Keratinocyte (primary cell): ENCODE data around the gene CELF5. TPM values are rescaled to one million over a fixed set of nuclear protein-coding genes. Genes with fewer than 3 reads are reported as not detected.

ENCODE experiments used
- DNase-seq: peaks from one replicate; pipeline ENCODE4 v3.0.0-alpha.2; 2011; ENCODE audit warnings: low read depth, missing footprints, low spot score
- FAIRE-seq: peaks from 2 replicates; lab custom pipeline; 2011; peaks lifted over from hg19 to GRCh38; lab: Jason Lieb, UNC
- H2AFZ ChIP-seq: 2 replicates; pipeline ENCODE4 v1.6.0; 2012; ENCODE audit warnings: low read length, control low read depth, inconsistent platforms; ENCODE audit not compliant: control insufficient read depth
- H3K27ac ChIP-seq: 2 replicates; pipeline ENCODE4 v1.5.1; 2011; ENCODE audit warnings: low read length; ENCODE audit not compliant: control insufficient read depth, insufficient read depth
- H3K27me3 ChIP-seq: 3 replicates; pipeline ENCODE4 v1.6.0; 2011; ENCODE audit warnings: low read length; ENCODE audit not compliant: control insufficient read depth, insufficient read depth; ENCODE audit errors: extremely low read depth
- H3K36me3 ChIP-seq, 2 experiments: 2 replicates in 1 of 2; 3 replicates in 1 of 2; pipeline ENCODE4 v1.5.1; 2011; ENCODE audit warnings: low read length in 2 of 2, mild to moderate bottlenecking in 1 of 2; ENCODE audit not compliant: control insufficient read depth in 2 of 2, insufficient read depth in 2 of 2; ENCODE audit errors: extremely low read depth in 1 of 2
- H3K4me1 ChIP-seq: 3 replicates; pipeline ENCODE4 v1.5.1; 2011; ENCODE audit warnings: low read length; ENCODE audit not compliant: control insufficient read depth, insufficient read depth; ENCODE audit errors: extremely low read depth
- H3K4me2 ChIP-seq: 3 replicates; pipeline ENCODE4 v1.6.0; 2011; ENCODE audit warnings: low read depth, low read length; ENCODE audit not compliant: control insufficient read depth, insufficient read depth; ENCODE audit errors: extremely low read depth
- H3K4me3 ChIP-seq, 3 experiments: fragments of 200-600 bp in 1 of 3; sonication (generic) in 1 of 3; 2 replicates in 2 of 3; 3 replicates in 1 of 3; pipeline ENCODE4 v1.5.1; 2011 to 2016; ENCODE audit warnings: low read length in 3 of 3, mild to moderate bottlenecking in 3 of 3, control low read depth in 2 of 3, inconsistent platforms in 1 of 3, low read depth in 1 of 3, mixed read lengths in 1 of 3, mixed run types in 1 of 3, moderate library complexity in 1 of 3; ENCODE audit not compliant: control insufficient read depth in 2 of 3, insufficient read depth in 2 of 3; ENCODE audit errors: extremely low read depth in 1 of 3
- H3K79me2 ChIP-seq: 2 replicates; pipeline ENCODE4 v1.6.0; 2012; ENCODE audit warnings: low read length; ENCODE audit not compliant: control insufficient read depth, insufficient read depth
- H3K9ac ChIP-seq: 3 replicates; pipeline ENCODE4 v1.6.0; 2011; ENCODE audit warnings: low read length; ENCODE audit not compliant: control insufficient read depth, insufficient read depth; ENCODE audit errors: extremely low read depth
- H3K9me1 ChIP-seq: 3 replicates; pipeline ENCODE4 v1.6.0; 2011; ENCODE audit warnings: low read length; ENCODE audit not compliant: control insufficient read depth, insufficient read depth; ENCODE audit errors: extremely low read depth
- H3K9me3 ChIP-seq: 2 replicates; pipeline ENCODE4 v1.5.1; 2012; ENCODE audit warnings: low read depth, low read length; ENCODE audit not compliant: control insufficient read depth
- H4K20me1 ChIP-seq: 3 replicates; pipeline ENCODE4 v1.6.0; 2011; ENCODE audit warnings: low read length; ENCODE audit not compliant: control insufficient read depth, insufficient read depth; ENCODE audit errors: extremely low read depth
- CTCF ChIP-seq, 3 experiments: IDR thresholded peaks in 1 of 3; conservative IDR thresholded peaks in 1 of 3; optimal IDR thresholded peaks in 1 of 3; 2 replicates in 2 of 3; 3 replicates in 1 of 3; pipeline versions ENCODE3 to v1.5.1; 2011; ENCODE audit warnings: low read length in 3 of 3, mild to moderate bottlenecking in 3 of 3, moderate library complexity in 2 of 3, control low read depth in 1 of 3, inconsistent platforms in 1 of 3; ENCODE audit not compliant: insufficient read depth in 2 of 3; ENCODE audit errors: extremely low read depth in 1 of 3
- EZH2 ChIP-seq: IDR thresholded peaks from one replicate; pipeline ENCODE4 v1.6.1; 2012; ENCODE audit warnings: inconsistent platforms, mild to moderate bottlenecking, low read length, moderate library complexity
- dilution Hi-C: fragments of 300-500 bp; cut with MboI; formaldehyde crosslinking; loops from one replicate; pipeline ENCODE4 v1.7.0; 2020; ENCODE audit warnings: low sequenced_read_pairs; ENCODE audit not compliant: extremely low pct_ligation_motif_present
- polyA plus RNA-seq, 5 experiments: library from polyadenylated mRNA; depleted of rRNA in 3 of 5; stranded (reverse) in 3 of 5; stranded (forward) in 1 of 5; unstranded in 1 of 5; fragments of >200 nt; gene quantifications; 1 replicate in 1 of 5; 2 replicates in 3 of 5; 3 replicates in 1 of 5; pipeline versions ENCODE4 v1.2.1 to v1.2.3, GENCODE V29; 2011 to 2012; ENCODE audit warnings: missing spikeins in 2 of 5, low read depth in 1 of 5, low replicate concordance in 1 of 5

CELF5 gene
- polyA plus RNA-seq, 1 donor (not counting 4 experiments of a cell fraction or from before 2014, with no cell fraction given): 0.04 TPM

DNA sequence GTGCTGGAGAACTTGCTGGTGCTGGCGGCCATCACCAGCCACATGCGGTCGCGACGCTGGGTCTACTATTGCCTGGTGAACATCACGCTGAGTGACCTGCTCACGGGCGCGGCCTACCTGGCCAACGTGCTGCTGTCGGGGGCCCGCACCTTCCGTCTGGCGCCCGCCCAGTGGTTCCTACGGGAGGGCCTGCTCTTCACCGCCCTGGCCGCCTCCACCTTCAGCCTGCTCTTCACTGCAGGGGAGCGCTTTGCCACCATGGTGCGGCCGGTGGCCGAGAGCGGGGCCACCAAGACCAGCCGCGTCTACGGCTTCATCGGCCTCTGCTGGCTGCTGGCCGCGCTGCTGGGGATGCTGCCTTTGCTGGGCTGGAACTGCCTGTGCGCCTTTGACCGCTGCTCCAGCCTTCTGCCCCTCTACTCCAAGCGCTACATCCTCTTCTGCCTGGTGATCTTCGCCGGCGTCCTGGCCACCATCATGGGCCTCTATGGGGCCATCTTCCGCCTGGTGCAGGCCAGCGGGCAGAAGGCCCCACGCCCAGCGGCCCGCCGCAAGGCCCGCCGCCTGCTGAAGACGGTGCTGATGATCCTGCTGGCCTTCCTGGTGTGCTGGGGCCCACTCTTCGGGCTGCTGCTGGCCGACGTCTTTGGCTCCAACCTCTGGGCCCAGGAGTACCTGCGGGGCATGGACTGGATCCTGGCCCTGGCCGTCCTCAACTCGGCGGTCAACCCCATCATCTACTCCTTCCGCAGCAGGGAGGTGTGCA, 45.3 kb upstream of the CELF5 start:
- dilution Hi-C loops: no loop called here
- Histone ChIP-seq H3K4me2 (no peak overlapping the region), H3K9me3 (no peaks in the 10 kb centered on the region), H3K79me2 (no peaks in the 10 kb centered on the region), H3K9me1 (no peaks in the 10 kb centered on the region), H3K9ac (no peak overlapping the region), H2AFZ (no peak overlapping the region), H3K36me3 (no peaks in the 10 kb centered on the region), H3K27me3 (no peaks in the 10 kb centered on the region), H4K20me1 (no peaks in the 10 kb centered on the region), H3K4me3 (no peak overlapping the region), H3K4me1 (peaks cover 25% of the 10 kb centered on the region), H3K27ac (no peak overlapping the region)
- FAIRE-seq (no peak), DNase-seq (no peak)
- TF ChIP-seq EZH2 (no peak), CTCF (optimal IDR thresholded peaks at IDR 0.05 in 1 of 3, IDR thresholded peaks at IDR 0.05 in 1 of 3, conservative IDR thresholded peaks at IDR 0.05 in 1 of 3; ENCODE audit: extremely low read depth in 1 of 3, insufficient read depth in 2 of 3, low read length in 3 of 3) (no peak)

DNA sequence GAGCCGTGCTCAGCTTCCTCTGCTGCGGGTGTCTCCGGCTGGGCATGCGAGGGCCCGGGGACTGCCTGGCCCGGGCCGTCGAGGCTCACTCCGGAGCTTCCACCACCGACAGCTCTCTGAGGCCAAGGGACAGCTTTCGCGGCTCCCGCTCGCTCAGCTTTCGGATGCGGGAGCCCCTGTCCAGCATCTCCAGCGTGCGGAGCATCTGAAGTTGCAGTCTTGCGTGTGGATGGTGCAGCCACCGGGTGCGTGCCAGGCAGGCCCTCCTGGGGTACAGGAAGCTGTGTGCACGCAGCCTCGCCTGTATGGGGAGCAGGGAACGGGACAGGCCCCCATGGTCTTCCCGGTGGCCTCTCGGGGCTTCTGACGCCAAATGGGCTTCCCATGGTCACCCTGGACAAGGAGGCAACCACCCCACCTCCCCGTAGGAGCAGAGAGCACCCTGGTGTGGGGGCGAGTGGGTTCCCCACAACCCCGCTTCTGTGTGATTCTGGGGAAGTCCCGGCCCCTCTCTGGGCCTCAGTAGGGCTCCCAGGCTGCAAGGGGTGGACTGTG, 44.6 kb upstream of the CELF5 start:
- no peak for FAIRE-seq
- dilution Hi-C loops: no loop called here
- H3K27ac ChIP-seq: no peak overlapping the region

More for the DNA sequence above, 44.6 kb upstream of the CELF5 start:
- Histone ChIP-seq H3K36me3 (no peaks in the 10 kb centered on the region), H3K4me2 (no peak overlapping the region), H4K20me1 (no peaks in the 10 kb centered on the region), H3K9ac (no peak overlapping the region), H3K4me1 (peaks cover 27% of the 10 kb centered on the region), H3K9me3 (no peaks in the 10 kb centered on the region), H3K9me1 (no peaks in the 10 kb centered on the region), H2AFZ (no peak overlapping the region), H3K79me2 (no peaks in the 10 kb centered on the region), H3K4me3 (no peak overlapping the region), H3K27me3 (no peaks in the 10 kb centered on the region)
- TF ChIP-seq CTCF (optimal IDR thresholded peaks at IDR 0.05 in 1 of 3, IDR thresholded peaks at IDR 0.05 in 1 of 3, conservative IDR thresholded peaks at IDR 0.05 in 1 of 3; ENCODE audit: extremely low read depth in 1 of 3, insufficient read depth in 2 of 3, low read length in 3 of 3): no peak
- no peak for TF ChIP-seq EZH2
- DNase-seq: no peak
